T-helper 2 cell treated with Interferon-gamma antibody and Interleukin-4, amounts not matched to agents 100 ng/mL and 5 ng/mL, for 36 hours (primary cell): Measurements from ENCODE around the gene ACSM3. TPM values are rescaled to one million over a fixed set of nuclear protein-coding genes. Genes with fewer than 3 reads are reported as not detected.
"Not testable (repeated sequence)": the region's sequence is repeated elsewhere in the genome, so short reads cannot be mapped to it uniquely, and the experiment has no call there.

Experiments used
- intact Hi-C: fragments of 100-400 bp; cut with micrococcal nuclease; formaldehyde crosslinking; loops from one replicate; pipeline ENCODE4 v1.15.1; 2023
- total RNA-seq: library from RNA; stranded (reverse); gene quantifications from 2 replicates; pipeline ENCODE4 v1.2.3, GENCODE V29; 2022

ACSM3 gene
- total RNA-seq, 1 donor from 2014 or later = 5.5 TPM

- intact Hi-C loops = no loop called here
Observed at GRCh38 chr16:20755238-20755637, 8.6 kb upstream of the ACSM3 start.

GRCh38 chr16:20755799-20756198 lies 8.0 kb upstream of the ACSM3 start:
- intact Hi-C loops = not testable (repeated sequence)

GRCh38 chr16:20760346-20760745 lies 3.5 kb upstream of the ACSM3 start:
- intact Hi-C loops = no loop called here

- intact Hi-C loops = no loop called here
Observed at GRCh38 chr16:20761175-20761574, 2.6 kb upstream of the ACSM3 start.

GRCh38 chr16:20762404-20763123 lies 1.2 kb upstream of the ACSM3 start:
- intact Hi-C loops = loop anchor here (1.0 kb wide), 1 partner anchor 21 kb away; the partner anchor contains the start of gene THUMPD1

- intact Hi-C loops = not testable (repeated sequence)
Observed at GRCh38 chr16:20764448-20764847, 634 bp downstream of the ACSM3 start.

GRCh38 chr16:20765732-20766131 lies 1.9 kb downstream of the ACSM3 start:
- intact Hi-C loops = no loop called here

- intact Hi-C loops = no loop called here
Observed at GRCh38 chr16:20766294-20766693, 2.5 kb downstream of the ACSM3 start.

GRCh38 chr16:20767577-20767976 lies 3.8 kb downstream of the ACSM3 start:
- intact Hi-C loops = no loop called here

- intact Hi-C loops = no loop called here
Observed at GRCh38 chr16:20768121-20768520, 4.3 kb downstream of the ACSM3 start.

- intact Hi-C loops = no loop called here
Observed at GRCh38 chr16:20768818-20769217, 5.0 kb downstream of the ACSM3 start.

- intact Hi-C loops = no loop called here
Observed at GRCh38 chr16:20773679-20774078, 9.9 kb downstream of the ACSM3 start.

GRCh38 chr16:20774703-20775362 lies 11.0 kb downstream of the ACSM3 start:
- intact Hi-C loops = no loop called here

GRCh38 chr16:20781697-20782096 lies 17.9 kb downstream of the ACSM3 start:
- intact Hi-C loops = no loop called here

GRCh38 chr16:20782470-20782869 lies 18.7 kb downstream of the ACSM3 start:
- intact Hi-C loops = no loop called here

GRCh38 chr16:20784204-20784603 lies 20.4 kb downstream of the ACSM3 start:
- intact Hi-C loops = no loop called here

- intact Hi-C loops = no loop called here
Observed at GRCh38 chr16:20789130-20789529, 25.3 kb downstream of the ACSM3 start.

- intact Hi-C loops = no loop called here
Observed at GRCh38 chr16:20791923-20792612, 28.3 kb downstream of the ACSM3 start.

GRCh38 chr16:20798364-20798763 lies 34.5 kb downstream of the ACSM3 start:
- intact Hi-C loops = loop anchor here (2.0 kb wide), 1 partner anchor 52 kb away; no protein-coding TSS in a partner anchor

GRCh38 chr16:20799599-20799998 lies 35.8 kb downstream of the ACSM3 start:
- intact Hi-C loops = loop anchor here (1.0 to 2.0 kb wide), 2 partner anchors 51 to 284 kb away; no protein-coding TSS in a partner anchor

GRCh38 chr16:20801278-20801677 lies 37.5 kb downstream of the ACSM3 start:
- intact Hi-C loops = no loop called here

GRCh38 chr16:20803192-20803560 lies 39.4 kb downstream of the ACSM3 start:
- intact Hi-C loops = no loop called here
